ENCODE measurements around the gene PMEL.

The PMEL gene

DNA sequence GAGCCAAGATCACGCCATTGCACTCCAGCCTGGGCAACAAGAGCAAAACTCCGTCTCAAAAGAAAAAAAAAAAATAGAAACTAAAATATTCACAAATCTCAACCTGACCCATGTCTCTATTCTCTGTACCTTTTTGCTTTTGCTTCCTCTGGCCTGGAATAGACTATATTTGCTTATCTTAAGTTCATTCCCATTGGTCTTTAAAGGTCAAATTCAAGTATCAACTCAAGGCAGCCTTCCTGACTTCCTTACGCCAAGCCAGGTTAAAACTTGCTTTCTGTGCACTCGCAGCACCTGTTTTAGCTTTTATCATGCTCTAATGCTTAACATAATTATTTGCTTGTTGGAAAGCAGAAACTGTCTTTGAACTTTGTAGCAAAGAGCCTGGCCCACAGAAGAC is 52.9 kb downstream of the PMEL start:
- no peak for DNase-seq

DNA sequence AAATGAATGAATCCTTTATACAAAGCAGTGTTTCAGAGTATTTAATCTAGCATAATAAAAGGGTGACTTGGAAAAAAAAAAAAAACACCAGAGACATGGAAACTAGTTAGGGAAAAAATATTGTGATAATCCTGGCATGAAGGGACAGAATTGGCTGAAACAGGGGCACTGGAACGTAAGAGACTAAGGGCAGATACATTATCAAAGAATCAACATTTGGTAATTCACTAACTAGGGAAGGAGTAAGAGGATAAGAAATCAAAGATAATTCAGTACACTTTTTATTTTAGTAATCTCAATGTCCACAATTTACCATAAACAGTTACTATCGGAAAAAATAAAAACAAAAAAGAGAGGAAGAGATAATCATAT is 56.3 kb downstream of the PMEL start:
- DNase-seq = no peak

DNA sequence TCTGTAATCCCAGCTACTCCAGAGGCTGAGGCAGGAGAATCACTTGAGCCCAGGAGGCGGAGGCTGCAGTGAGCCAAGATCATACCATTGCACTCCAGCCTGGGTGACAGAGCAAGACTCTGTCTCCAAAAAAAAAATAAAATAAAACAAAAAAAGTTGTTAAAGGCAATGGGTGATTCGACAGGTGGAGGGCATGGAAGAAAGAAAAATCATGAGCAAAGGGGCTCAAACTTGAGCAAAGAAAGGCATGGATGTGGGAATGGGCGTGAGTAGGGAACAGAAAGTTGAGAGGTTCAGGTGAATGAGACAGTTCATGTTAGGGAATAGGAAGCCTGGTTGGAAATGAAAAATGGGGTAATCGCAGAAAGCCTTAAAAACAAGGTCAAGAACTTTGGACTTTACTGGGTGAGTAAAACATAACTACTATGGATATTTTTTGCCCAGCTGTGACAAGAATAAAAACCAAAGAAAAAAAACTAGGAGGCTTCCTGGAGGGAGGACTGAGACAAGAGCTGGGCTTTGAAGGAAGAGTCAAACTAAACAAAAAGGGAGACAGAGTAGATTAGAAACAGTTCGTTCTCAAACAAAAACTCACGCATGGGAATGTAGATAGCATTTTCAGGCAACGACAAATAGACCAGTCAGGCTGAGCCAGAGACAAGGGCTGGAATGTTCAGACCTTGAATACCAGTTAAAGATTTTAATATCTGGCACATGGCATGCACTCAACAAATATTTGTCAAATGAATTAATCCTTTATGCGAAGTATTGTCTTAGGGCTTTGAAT is 56.9 kb downstream of the PMEL start:
- no peak for DNase-seq

DNA sequence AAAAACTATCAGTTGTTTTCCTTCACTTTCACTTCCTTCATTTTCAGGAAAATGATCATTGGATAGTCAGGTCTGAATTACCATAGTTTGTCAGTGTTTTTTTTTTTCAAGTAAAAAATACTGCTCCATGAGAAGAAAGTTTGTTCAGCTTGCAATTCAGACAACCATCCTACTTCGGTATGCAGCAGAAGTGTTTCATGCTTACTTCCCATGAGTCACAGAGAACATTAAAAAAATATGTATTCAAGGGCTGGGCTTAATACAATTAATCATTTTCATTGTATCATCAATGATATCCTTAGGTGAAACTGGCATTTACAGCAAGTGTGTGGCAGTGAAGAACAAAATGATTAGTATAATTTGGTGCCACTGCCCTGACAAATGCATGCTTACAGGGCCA is 59.8 kb downstream of the PMEL start:
- DNase-seq = no peak
